Loucy (cell line): ENCODE data around the gene SUZ12.
"Not testable (repeated sequence)": the region's sequence is repeated elsewhere in the genome, so short reads cannot be mapped to it uniquely, and the experiment has no call there.

Experiments
- EZH2phosphoT487 ChIP-seq: fragments of 200-600 bp; IDR thresholded peaks from 2 replicates; pipeline ENCODE4 v1.6.1; 2018; ENCODE audit warnings: antibody characterized with exemption, mild to moderate bottlenecking, moderate library complexity, borderline replicate concordance
- TF ChIP-seq, protein P1 (sequence below): fragments of 200-600 bp; sonication (generic); conservative IDR thresholded peaks from 2 replicates; pipeline ENCODE4 v1.5.1; 2014; ENCODE audit warnings: mild to moderate bottlenecking, antibody characterized with exemption, low read length

- TF ChIP-seq, protein P1, sequence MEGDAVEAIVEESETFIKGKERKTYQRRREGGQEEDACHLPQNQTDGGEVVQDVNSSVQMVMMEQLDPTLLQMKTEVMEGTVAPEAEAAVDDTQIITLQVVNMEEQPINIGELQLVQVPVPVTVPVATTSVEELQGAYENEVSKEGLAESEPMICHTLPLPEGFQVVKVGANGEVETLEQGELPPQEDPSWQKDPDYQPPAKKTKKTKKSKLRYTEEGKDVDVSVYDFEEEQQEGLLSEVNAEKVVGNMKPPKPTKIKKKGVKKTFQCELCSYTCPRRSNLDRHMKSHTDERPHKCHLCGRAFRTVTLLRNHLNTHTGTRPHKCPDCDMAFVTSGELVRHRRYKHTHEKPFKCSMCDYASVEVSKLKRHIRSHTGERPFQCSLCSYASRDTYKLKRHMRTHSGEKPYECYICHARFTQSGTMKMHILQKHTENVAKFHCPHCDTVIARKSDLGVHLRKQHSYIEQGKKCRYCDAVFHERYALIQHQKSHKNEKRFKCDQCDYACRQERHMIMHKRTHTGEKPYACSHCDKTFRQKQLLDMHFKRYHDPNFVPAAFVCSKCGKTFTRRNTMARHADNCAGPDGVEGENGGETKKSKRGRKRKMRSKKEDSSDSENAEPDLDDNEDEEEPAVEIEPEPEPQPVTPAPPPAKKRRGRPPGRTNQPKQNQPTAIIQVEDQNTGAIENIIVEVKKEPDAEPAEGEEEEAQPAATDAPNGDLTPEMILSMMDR = not testable (repeated sequence)
- not testable (repeated sequence) for TF ChIP-seq EZH2phosphoT487
Observed at GRCh38 chr17:31991821-31992220, 55.0 kb downstream of the SUZ12 start.
